Right lobe of liver (tissue), 6 donors: ENCODE results near the gene FTO. TPM values are rescaled to one million over a fixed set of nuclear protein-coding genes. Genes with fewer than 3 reads are reported as not detected.

ENCODE experiments used
- ATAC-seq, 4 donors: fragments of 200-7000 bp; cut with Tn5 transposase; one replicate each; pipeline ENCODE4 v1.9.1; 2020; ENCODE audit warnings: mild to moderate bottlenecking in 4 of 4, moderate library complexity in 4 of 4
- DNase-seq, 3 donors: peaks; one replicate each; pipeline ENCODE4 v3.0.0-alpha.2; 2020
- H3K27ac ChIP-seq, 3 donors: fragments of 200-600 bp; one replicate each; pipeline ENCODE4 v1.8.0; 2022
- H3K27me3 ChIP-seq, 2 donors: fragments of 200-600 bp; one replicate each; pipeline ENCODE4 v1.8.0; 2022
- H3K36me3 ChIP-seq, 4 donors: fragments of 200-600 bp; sonication (generic) in 1 of 4; one replicate each; pipeline versions ENCODE4 v1.5.1 to v1.8.0; 2017 to 2022; ENCODE audit warnings: control low read depth in 1 of 4
- H3K4me1 ChIP-seq, 4 donors: fragments of 200-600 bp; sonication (generic) in 1 of 4; one replicate each; pipeline versions ENCODE4 v1.5.1 to v1.8.0; 2017 to 2022; ENCODE audit warnings: control low read depth in 1 of 4
- H3K4me3 ChIP-seq, 3 donors: fragments of 200-600 bp; one replicate each; pipeline ENCODE4 v1.8.0; 2022
- H3K9me3 ChIP-seq, 4 donors: fragments of 200-600 bp; sonication (generic) in 1 of 4; one replicate each; pipeline versions ENCODE4 v1.5.1 to v1.8.0; 2017 to 2022; ENCODE audit warnings: control low read depth in 1 of 4
- CTCF ChIP-seq, 4 donors: fragments of 200-600 bp in 3 of 4; fragments of 450-650 bp in 1 of 4; IDR thresholded peaks; one replicate each; pipeline versions ENCODE4 v1.5.1 to v1.8.0; 2016 to 2022; ENCODE audit warnings: antibody characterized with exemption in 4 of 4, mild to moderate bottlenecking in 2 of 4
- POLR2A ChIP-seq: fragments of 450-650 bp; IDR thresholded peaks from one replicate; pipeline ENCODE4 v1.6.1; 2017; ENCODE audit warnings: antibody characterized with exemption, mild to moderate bottlenecking
- WGBS: methylation state at CpG from one replicate; pipeline ENCODE4 v1.1.6; 2018; ENCODE audit warnings: low coverage, low lambda C conversion rate; ENCODE audit not compliant: insufficient coverage; ENCODE audit errors: missing lambda C conversion rate; 5-methylcytosine and 5-hydroxymethylcytosine counted together
- intact Hi-C, 2 donors: fragments of 100-400 bp; cut with DNase I; formaldehyde crosslinking; loops; one replicate each; pipeline versions ENCODE4 v1.11.2 to v1.14.1; 2022
- total RNA-seq, 6 experiments: library from RNA; depleted of rRNA in 2 of 6; stranded (reverse); fragments of >200 nt in 2 of 6; fragmentation: NEBNext Ultra II Directional in 3 of 6; extraction: Animal tissue kit (Norgen Biotek cat#: 25700) in 3 of 6; gene quantifications; one replicate each; pipeline versions ENCODE4 v1.1.0 to v1.2.4, GENCODE V29; 2016 to 2023
- donor health status: DM: no; HTN: yes; CAD: no.
- donor health status: DM: no; HTN: no; CAD: no.
- donor health status: DM: no; HTN: no; CAD: no.
- donor health status: DM: no; HTN: yes; CAD: no.
- donor health status: DM: no; HTN: yes; CAD: no.

FTO gene
- total RNA-seq, 6 experiments from 2014 or later = 28.9 to 51.6 (median 33.6) TPM

- Histone ChIP-seq H3K4me1 (peaks cover 0 to 6% (median 0%) of the 10 kb centered on the region in 4 donors), H3K9me3 (no peaks in the 10 kb centered on the region), H3K27me3 (no peaks in the 10 kb centered on the region), H3K36me3 (no peaks in the 10 kb centered on the region), H3K4me3 (no peak overlapping the region), H3K27ac (no peak overlapping the region)
- WGBS = 92% methylated on average over 4 of the region's 7 CpGs
- no peak for ATAC-seq
- DNase-seq = no peak
- no peak for TF ChIP-seq POLR2A
- no peak for TF ChIP-seq CTCF (IDR thresholded peaks at IDR 0.05)
- intact Hi-C loops = no loop called here
Observed at GRCh38 chr16:54107583-54108202, 403.7 kb downstream of the FTO start.

DNA sequence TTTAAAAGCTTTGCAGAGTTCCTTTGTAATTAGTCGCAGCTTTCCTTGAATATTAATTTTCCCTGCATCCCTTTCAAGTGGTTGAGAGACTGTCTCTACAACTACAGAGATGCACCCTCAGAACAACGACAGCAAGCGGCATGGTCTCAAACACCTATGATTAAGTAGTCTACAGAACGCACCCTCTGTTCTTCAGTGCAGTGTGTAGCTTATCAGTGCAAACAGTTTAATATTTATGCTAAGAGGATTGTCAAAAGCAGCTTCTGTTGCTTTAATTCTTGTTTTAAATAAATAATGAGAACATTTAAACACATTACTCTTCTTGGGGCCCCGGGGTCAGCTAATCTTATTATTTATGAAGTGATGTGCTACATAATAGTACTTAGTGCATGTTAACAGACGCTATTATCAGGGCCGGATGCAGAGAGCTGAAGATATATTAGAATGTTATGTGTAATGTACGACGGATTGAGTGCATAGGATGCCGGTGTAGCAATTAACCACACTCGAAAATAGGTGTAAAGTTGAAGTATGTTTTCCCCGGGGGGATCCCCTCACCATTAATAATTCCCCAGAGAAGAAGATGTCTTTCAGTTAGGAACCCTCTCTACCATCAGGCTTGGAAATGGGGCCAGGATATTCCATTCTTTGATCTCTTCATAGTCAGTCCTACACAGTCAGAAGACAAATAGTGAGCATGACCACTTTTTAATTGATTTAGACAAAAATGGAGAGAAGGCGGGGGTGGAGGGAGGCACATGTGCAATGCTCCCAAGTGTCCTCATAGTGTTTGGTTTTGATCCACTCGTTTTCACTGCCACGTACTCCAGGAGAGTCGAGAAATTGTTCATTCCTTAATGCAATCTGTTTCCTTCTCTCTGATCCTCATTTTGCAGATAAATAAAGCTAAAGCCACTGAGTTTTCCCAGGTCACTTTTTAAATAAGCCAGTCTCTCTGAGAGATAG is 406.3 kb downstream of the FTO start:
- intact Hi-C loops = no loop called here
- H3K4me1 ChIP-seq = no peaks in the 10 kb centered on the region
- H3K27me3 ChIP-seq = no peaks in the 10 kb centered on the region
- ATAC-seq (no peak), DNase-seq (no peak)
- H3K27ac ChIP-seq = no peak overlapping the region
- H3K4me3 ChIP-seq = no peak overlapping the region
- H3K36me3 ChIP-seq = no peaks in the 10 kb centered on the region
- WGBS = 90% methylated on average over 15 of the region's 16 CpGs
- TF ChIP-seq CTCF (IDR thresholded peaks at IDR 0.05) (no peak), POLR2A (no peak)
- no peaks in the 10 kb centered on the region for H3K9me3 ChIP-seq

GRCh38 chr16:54112451-54113206 is 408.7 kb downstream of the FTO start:
- Histone ChIP-seq H3K27ac (no peak overlapping the region), H3K9me3 (no peaks in the 10 kb centered on the region), H3K4me3 (no peak overlapping the region), H3K36me3 (no peaks in the 10 kb centered on the region), H3K27me3 (no peaks in the 10 kb centered on the region), H3K4me1 (no peaks in the 10 kb centered on the region)
- no peak for ATAC-seq
- intact Hi-C loops = no loop called here
- 88% methylated on average over 8 of the region's 8 CpGs for WGBS
- no peak for TF ChIP-seq CTCF (IDR thresholded peaks at IDR 0.05)
- no peak for TF ChIP-seq POLR2A
- DNase-seq = no peak

DNA sequence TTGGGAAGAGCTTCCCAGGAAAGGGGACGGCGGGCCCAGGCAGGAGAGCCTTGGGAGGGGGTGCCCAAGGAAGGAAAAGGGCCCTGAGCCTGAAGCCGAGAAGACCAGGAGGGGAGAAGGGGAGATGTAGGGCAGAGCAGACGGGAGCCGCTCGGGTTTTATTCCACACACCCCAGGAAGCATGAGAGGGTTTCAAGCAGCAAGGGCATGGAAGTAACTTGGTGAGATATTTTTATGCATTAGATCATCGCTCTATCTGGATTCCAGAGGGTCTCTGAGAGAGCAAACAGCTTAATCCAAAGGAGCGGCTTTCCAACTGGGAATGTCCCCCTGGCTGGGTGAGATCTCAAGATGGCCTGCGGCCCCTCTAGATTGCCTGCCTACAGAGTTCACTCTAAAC is 411.6 kb downstream of the FTO start:
- H3K9me3 ChIP-seq = no peaks in the 10 kb centered on the region
- no peak overlapping the region for H3K27ac ChIP-seq
- no peaks in the 10 kb centered on the region for H3K36me3 ChIP-seq
- H3K4me1 ChIP-seq = no peaks in the 10 kb centered on the region
- ATAC-seq (no peak), DNase-seq (no peak)
- TF ChIP-seq CTCF (IDR thresholded peaks at IDR 0.05) (no peak), POLR2A (no peak)
- intact Hi-C loops = no loop called here
- WGBS = 94% methylated on average over 6 of the region's 9 CpGs
- H3K4me3 ChIP-seq = no peak overlapping the region
- no peaks in the 10 kb centered on the region for H3K27me3 ChIP-seq
